GM12875 (cell line): ENCODE data around the gene SPHK2.
A peak's percentile ranks its signal among the peaks of the same experiment; 100 is the strongest.
"Not testable (repeated sequence)": the region's sequence is repeated elsewhere in the genome, so short reads cannot be mapped to it uniquely, and the experiment has no call there.

ENCODE experiments used
- H3K4me3 ChIP-seq: one replicate; pipeline ENCODE4 v1.5.1; 2011; ENCODE audit warnings: low read depth, low read length, control low read depth
- CTCF ChIP-seq: IDR thresholded peaks from 2 replicates; pipeline ENCODE4 v1.5.1; 2011; ENCODE audit warnings: low read depth, mild to moderate bottlenecking, control low read depth, inconsistent platforms, low read length, moderate library complexity, borderline replicate concordance; ENCODE audit not compliant: insufficient read depth

Gene SPHK2

GRCh38 chr19:48618916-48619691 is at the start of gene SPHK2, which contains the start of gene RPL18:
Gene SPHK2, plus strand, starts transcription at chr19:48619506. Its CDS starts 1,009 bp downstream, at chr19:48620515.
Gene RPL18, minus strand, starts transcription at chr19:48619178. Its CDS starts 35 bp downstream, at chr19:48619143.
- TF ChIP-seq CTCF, result no peak
- peak within 1 kb of the TSS; percentile 96 for H3K4me3 ChIP-seq

- TF ChIP-seq CTCF, result no peak
These were observed 49.5 kb upstream of the SPHK2 start for GRCh38 chr19:48569814-48570213.

GRCh38 chr19:48571378-48572162 is 47.7 kb upstream of the SPHK2 start:
- TF ChIP-seq CTCF, result no peak
- H3K4me3 ChIP-seq, result no peak overlapping the region

More at GRCh38 chr19:48569814-48570213, 49.5 kb upstream of the SPHK2 start:
- H3K4me3 ChIP-seq, result no peak overlapping the region

GRCh38 chr19:48573163-48573505 is 46.2 kb upstream of the SPHK2 start:
- H3K4me3 ChIP-seq, result no peak overlapping the region

GRCh38 chr19:48575931-48576622 is 43.2 kb upstream of the SPHK2 start:
- no peak overlapping the region for H3K4me3 ChIP-seq
- TF ChIP-seq CTCF, result no peak

More at GRCh38 chr19:48573163-48573505, 46.2 kb upstream of the SPHK2 start:
- TF ChIP-seq CTCF, result no peak

- H3K4me3 ChIP-seq, result not testable (repeated sequence)
These were observed 41.4 kb upstream of the SPHK2 start for GRCh38 chr19:48577908-48578307.

GRCh38 chr19:48578891-48579290 is 40.4 kb upstream of the SPHK2 start:
- H3K4me3 ChIP-seq, result no peak overlapping the region
- no peak for TF ChIP-seq CTCF
